Activated T-cell treated with anti-CD3 and anti-CD28 coated beads for 4 hours (primary cell): Measurements from ENCODE around the gene CAV3.

Experiments
- DNase-seq: peaks from one replicate; pipeline ENCODE4 v3.0.0-alpha.2; 2020

CAV3 gene

DNA sequence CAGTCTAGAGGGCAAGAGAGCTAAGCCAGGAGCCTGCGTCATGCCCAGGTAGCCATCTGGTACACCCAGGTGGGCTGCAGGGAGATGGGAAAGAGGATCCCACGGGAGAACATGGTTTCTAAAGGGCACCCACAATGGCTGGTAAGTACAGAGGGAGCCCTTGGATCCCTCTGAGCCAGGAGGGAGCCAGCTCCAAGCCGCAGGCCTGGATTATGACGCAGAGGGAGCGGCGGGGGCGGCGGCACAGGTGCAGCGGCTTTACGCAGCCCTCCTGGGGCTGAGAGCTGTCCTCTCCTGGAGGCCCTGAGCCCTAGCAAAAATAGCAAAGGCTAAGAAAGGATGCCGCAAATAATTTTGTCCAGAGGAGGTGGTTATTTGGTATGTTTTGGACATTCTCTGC is 2.8 kb downstream of the CAV3 start:
- DNase-seq: no peak

DNA sequence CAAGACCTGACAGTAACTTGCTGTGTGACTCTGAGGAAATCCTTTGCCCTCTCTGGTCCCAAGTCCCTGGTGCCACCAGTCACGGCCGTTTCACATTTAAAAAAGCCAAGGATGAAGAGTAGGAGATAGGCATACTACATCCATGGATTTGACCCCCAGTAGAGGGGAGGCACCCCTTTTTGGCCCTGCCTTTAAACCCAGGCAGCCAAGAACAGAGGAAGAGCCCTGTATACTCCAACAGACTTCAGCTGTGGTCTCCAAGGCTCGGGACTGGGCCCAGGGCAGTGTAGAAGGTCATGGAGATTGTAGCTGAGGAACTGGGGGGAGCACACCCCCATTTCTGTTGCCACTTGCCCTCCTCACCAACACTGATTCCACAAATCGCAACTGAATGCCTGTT is 3.7 kb downstream of the CAV3 start:
- DNase-seq: no peak

DNA sequence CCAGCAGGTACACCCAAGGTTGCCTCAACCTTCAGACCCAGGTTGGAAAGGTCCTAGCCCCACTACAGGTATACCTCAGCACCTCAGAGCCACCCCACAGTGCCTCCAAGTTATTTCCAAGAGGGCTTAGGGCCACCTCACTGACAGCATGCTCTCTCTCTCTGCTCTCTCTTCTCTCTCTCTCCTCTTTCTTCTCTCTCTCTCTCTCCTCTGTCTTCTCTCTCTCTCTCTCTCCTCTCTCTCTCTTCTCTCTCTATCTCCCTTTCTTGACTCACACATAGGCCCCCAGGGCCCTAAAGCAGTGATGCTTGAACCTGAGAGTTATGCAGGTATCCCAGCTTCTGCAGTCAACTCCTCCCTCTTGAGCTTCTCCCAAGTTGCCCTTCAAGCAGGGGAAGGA is 4.2 kb downstream of the CAV3 start:
- no peak for DNase-seq

DNA sequence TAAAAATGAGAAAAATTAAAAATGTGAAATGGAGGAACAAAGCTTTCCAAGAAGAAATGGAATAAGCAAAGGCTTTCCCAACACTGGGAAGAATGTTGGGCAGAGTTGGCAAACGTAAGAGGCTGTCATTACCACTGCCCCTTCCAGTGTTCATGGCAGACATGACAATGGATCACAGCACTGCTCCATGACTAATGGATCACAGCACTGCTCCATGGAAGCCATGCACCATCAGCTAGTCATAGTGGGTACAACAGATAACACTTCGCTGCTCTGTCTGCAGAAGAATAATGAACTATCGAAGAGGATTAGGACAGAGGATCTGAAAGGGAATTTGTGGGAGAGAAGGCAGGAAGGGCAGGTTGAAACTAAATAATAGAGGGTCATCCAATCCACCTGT is 5.0 kb downstream of the CAV3 start:
- DNase-seq: no peak

DNA sequence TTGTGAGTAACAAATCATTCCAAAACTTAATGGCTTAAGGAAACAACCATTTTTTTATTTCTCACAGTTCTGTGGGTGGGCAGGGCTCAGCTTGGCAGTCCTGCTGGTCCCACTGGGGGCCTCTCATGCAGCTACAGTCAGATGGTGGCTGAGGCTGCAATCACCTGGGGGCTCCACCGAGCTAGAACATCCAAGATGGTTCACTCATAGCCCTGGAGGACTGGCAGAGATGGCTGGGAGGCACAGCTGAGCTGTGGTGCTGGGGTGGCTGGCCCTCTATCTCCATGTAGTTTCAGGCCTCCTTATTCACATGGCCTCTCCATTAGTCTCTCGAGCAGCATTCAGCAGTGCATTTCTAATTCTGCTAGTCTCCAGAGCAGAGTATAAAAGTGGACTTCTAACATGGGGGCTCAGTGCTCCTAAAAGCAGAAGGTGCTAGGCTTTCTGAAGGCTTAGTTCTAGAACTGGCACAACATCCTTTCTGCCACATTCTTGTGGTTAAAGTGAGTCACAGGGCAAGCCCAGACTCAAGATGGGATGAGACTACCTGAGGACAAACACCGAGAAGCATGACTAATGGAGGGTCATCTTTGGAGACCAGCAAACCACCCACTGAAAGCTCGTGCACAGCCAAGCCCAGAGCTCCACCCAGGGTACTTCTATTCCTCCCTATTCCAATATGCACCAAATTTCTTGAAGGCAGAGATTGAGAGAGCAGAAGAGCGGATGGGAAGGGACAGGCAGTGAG is 6.3 kb downstream of the CAV3 start:
- no peak for DNase-seq

DNA sequence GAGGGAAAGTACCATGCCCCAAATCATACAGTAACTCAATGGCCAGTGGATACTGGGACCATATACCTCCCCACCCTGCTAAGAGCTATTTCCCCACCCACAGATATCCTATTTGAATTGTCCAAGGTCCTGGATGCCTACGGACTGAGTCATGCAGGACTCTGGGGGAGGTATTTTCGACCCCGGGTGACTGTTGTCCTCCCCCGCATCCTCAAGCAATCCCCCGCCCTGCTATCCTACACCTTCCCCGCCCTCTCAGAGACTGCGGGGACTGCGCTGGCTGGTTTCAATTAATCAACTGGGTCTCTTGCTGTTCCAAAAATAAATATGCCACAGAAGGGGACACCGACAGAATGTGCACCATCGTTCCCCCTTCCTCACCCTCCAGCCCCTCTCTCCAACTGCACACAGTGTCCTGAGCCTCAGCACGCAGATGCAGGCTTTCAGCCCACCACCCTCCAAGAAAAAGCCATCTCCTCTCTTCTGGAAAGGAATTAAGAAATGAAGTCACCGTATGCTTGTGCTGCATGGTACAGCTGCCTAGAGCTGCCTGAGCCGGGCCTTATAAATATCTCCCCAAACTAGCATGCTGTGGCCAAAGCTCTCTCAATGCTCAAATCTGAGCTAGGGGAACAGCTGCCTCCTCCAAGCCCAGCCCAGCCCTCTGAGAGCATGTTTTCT is 8.1 kb downstream of the CAV3 start:
- DNase-seq: no peak

DNA sequence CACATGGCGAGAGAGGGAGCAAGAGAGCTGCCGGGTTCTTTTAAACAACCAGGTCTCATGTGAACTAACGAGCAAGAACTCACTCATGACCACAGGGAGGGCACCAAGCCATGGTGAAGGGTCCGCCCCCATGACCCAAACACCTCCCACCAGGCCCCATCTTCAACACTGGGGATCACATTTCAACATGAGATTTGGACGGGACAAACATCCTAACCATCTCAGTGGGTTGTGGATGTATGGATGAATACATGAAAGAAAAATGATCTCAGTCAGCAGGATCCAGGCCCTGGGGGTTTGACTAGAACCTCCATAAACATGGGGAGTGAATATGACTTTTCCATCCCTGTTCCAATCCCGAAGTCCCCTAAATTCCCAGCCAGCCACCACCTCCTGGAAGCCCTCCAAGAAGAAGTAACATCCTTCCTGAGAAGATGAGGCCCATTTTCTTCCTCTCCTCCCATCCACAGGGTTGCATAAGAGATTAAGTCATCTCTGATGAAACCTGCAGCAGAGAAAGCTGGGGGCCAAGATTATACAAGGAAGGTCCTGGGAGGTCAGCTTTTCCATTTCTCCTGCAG is 9.5 kb downstream of the CAV3 start:
- no peak for DNase-seq

DNA sequence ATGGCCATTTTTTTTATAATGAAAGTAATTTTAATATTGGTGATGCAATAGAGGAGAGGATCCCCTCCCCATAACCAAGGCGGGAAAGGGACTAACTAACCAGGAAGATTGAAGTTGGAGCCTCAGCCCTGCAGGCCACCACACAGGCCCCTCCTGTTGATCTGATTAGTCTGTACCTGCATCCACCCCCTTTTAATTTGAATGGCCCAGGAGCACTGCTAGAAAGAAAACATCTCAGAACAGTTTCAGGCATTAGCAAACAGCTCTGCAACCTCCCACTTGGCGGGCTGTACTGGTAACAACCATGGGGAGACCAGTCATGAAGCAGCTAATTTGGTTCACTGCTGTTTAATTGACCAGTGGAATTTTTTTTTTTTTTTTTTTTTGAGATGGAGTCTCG is 10.3 kb downstream of the CAV3 start:
- no peak for DNase-seq

DNA sequence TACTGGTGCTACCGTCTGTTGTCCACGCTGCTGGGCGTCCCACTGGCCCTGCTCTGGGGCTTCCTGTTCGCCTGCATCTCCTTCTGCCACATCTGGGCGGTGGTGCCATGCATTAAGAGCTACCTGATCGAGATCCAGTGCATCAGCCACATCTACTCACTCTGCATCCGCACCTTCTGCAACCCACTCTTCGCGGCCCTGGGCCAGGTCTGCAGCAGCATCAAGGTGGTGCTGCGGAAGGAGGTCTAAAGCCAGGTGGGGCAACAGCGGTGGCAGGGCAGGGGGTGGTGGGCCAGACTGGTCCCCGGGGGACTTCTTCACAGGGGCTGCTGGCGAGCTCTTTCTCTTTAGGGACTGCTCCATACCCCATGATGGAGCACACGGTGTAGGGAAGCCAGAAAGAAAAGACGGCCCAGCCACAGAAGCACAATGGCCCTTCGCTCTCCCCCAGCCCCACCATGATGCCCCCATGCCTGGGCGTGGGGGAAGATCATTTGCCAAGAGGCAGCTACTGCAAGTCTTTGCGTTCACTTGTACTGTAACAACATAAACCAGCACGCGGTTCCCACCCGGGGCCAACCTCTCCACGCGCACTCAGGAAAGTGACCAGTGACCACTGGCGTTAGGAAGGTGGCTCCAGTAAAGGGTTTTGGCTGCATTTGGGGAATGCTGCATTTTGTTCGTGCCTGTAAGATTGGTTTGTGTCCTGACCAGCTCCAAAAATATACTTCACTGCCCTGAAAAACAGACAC is 12.2 kb downstream of the CAV3 start:
- no peak for DNase-seq

DNA sequence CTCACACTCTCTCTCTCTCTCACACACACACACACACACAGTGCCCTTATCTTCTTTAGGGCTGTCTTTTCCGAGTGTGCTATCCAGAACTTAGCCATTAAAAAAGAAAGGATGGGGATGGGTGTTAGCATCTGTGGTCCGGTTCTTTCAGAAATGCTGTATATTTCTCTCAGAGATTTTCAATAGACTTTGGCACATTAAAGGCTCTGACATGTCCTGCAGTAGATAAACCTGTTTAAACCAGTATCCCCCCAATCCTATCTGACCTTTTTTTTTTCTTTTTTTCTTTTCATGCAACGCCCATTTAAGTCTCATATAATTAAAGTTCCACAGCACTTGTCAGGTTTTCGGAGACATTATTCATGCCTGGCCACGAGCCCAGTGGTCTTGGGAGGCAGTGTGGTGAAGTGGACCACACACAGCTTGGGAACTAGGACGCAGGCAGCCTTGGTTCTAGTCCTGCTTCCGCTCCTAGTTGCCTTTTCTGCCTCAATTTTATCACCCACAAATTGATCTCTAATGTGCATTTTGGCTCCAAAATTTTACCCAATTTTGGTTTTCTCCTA is 13.3 kb downstream of the CAV3 start:
- DNase-seq: no peak

DNA sequence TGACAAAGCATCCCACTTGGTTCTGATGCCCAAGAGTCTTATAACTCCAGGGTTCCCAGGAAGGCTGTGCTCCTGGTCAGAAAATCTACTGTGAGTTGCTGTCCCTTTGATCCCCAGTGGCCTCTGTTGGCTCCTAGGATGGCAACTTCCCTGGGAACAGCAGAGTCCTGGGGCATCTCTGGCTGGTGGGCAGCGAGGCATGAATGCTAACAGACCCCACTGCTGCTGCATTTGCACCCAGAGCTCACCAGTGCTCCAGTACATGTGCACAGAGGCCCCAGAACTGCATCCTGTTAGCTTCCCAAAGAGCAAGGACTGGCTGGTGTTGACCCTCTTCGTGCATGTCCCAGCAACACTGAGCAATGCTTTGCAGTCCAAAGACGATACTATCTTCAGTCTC is 15.7 kb downstream of the CAV3 start:
- DNase-seq: no peak

DNA sequence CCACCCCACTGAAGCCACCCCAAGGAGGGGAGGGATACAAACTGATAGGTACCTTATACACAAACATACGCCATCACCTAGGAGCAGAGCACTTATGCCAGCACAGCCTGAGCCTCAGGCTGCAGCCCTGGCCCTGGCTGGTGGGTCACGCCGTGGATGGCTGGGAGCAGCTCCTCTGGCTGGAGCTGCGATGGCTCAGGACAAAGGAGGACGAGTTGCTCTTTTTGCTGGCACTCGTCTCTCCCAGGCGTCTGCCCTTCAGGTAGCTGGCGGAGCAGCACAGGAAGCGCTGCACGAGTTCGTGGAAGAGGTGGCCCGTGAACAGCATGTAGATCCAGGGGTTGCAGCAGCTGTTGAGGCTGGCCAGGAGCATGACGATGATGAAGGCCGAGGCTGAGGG is 19.2 kb downstream of the CAV3 start:
- DNase-seq: no peak

DNA sequence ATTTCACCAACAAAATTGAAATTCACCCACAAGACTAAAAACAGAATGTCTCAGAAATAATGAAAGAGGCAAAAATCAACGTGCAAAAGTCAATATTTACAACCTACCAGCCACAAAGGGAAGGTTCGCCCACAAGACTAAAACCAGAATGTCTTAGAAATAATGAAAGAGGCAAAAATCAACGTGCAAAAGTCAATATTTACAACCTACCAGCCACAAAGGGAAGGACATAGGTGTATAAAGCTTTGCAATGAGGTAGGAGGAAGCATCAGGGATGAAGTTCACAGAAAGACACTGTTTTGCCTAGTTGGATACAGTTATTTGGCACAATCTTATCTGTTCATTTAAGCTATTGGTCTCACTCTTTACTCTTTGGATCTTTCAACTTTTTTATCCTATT is 21.5 kb downstream of the CAV3 start:
- no peak for DNase-seq

DNA sequence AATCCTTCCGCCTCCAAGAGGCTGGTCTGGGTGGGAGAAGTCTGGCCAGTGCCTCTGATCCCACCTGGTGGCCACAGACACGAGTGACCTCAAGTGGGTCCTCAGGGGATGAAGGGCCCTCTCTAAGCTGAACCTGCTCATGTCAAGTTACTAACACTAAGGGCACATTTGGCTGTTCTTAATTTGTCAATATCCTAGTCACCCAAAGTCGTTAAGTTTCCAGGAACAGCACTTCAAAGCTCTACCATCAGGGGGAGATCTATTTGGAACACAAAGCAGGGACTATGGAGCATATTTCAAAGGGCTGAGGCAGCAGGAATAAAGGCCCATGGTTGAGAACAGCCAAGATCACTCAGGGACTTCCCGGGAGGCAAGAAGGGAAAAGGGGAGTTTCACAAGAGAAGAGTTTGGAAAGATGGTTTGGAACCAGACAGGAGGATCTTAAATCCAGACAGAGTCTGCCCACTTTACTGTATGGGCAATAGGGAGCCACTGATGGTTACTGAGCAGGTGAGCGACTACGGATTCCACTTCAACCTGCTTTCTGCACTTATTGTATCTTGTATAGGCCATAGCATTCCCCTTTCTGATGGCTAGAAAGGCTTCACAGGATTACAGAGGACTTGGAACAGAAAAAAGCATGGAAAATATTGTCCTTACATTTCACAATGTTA is 22.1 kb downstream of the CAV3 start:
- no peak for DNase-seq

DNA sequence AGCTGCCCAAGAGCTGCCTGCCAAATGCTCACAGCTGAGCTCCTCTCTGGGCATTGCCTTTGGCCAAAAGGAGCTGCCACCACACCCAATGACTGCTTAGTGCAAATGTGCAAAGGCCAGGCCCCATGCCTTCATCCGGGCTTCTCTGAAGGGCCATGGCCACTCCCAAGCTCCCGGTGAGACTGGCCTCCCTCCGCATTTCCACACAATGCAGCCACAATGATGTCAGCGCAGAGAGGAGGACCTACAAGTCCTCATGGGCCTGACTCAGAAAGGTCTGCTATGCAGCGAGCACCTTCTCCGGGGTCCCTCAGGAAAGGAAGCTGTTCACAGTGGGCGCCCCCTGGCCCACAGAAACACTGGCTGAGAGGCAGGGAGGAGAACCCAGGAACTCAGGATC is 23.1 kb downstream of the CAV3 start:
- DNase-seq: no peak

DNA sequence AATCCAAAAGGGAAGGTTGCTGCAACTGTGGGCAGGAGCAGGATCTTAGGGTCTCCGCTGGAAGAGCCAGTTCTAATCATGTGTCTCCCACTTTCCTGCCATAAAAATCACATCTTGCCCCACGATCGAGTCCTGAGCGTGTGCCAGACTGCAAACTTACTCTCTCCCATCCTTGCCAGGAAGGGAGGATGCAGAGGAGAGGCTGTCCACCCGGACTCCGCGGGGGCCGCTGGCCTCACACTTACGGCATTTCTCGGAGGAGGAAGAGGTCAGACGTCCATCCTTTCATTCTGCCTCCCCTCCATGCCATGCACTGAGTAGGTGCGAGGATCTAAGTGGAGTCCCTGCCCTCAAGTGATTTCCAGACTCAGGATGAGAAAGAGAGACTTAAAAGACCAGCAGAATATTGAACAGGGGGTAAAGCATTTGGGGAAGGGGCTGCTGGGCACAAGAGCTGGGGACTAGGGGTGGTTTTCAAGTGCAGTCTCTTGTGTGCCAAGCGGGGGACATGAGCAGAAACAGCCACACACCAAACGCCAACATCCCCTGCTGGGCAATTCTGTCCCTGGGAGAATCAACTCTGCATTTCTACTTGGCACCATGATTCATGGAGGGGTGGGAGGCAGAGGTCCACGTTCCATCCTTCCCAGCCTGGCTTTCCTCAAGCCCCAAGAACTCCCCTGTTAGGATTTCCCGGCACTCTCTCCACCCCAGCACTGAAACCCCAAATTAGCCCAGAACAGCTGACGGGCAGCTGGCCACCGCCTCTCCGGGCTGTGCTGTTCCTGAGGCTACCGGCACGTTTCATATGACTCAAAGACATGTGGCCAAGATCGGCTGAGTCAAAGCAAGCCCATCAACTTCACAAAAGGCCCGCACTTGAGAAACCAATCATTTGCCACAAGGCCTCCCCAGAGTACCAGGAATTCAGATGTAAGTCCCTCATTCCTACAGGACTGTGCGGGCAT is 24.2 kb downstream of the CAV3 start:
- no peak for DNase-seq

DNA sequence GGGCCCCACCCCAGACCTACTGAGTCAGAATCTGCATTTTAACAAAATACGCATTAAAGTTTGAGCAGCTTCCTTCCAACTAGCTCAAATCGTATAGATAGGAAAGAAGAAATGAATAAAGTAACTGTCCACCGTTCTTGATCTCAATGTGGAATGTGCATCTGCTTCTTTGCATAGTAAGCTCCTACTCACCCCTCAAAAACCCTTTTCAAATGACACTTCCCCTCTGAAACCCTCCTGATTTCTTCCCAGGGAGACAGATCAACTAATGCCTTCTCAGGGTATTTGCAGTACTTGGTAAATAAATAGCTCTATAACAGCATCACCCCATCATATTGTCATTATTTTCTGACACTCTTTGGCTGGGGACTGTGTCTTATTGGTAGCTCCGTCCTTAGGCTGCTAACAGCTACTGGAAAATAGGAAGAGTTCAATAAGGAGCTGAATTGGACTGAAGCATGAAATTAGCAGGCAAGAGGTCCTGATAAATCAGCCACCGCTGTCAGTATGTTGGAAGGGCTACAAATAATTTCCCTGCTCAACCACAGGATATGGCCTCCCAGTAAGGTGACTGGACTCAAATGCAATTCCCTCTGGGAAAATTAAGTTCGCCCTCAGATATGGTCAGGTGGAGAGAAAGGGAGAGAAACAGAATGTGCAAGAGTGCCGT is 25.6 kb downstream of the CAV3 start:
- no peak for DNase-seq

DNA sequence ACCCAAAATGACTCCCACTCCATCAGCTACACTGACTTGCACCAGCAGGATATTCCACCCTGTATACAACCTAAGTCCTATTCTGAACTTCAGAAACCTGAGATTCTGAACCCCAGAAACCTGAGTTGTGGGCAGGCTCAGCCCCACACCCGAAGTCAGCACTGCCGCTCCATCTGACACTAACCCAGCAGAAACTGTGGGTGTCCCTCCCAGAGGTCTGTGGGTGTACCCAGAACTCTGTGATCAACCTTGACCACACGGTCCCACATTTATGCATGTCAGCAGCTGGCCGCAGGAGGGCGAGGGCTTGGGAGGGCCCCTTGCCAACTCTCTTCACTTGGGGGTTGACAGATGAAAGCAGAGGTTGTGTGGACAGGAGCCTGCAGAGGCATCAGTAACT is 26.5 kb downstream of the CAV3 start:
- DNase-seq: no peak

DNA sequence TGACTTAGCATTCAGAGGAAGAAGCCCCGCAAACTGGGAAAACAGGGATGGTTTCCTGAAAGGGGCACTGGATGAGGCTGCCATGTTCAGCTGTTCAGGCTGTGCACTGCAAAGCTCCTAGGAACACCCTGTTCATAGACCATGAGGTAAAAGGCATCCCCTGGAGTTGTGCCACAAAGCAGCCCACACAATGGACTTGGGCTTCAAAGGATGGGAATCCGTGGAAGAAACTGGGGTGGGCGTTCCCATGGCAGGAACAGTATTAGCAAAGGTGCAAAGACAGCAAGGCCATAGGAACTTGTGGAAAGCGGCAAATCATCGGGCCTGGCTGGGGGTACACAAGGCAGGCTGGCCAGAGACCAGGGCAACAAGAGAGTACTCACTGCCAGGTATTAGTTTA is 26.9 kb downstream of the CAV3 start:
- DNase-seq: no peak

DNA sequence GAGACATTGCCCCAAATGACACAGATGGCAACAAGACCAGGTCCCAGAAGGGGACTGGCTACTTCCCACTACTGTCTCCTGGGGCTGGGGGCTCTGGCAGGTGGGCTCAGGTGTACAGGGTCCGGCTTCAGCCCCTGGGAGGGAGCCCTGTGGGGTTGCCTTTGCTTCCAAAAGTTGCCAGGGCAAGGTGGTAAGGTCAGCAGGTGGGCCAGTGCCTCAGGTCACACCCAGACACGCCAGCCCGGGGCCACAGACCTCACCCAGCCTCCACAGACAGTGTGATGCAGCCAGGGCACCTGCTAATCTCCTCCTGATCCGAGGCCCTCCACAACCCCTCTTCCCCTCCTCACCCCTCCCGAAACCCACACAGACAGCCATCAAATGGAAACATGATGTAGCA is 28.3 kb downstream of the CAV3 start:
- DNase-seq: no peak
